GM12864 (cell line): ENCODE measurements around the gene VWA3B.

Source experiments
- DNase-seq: peaks from one replicate; pipeline ENCODE4 v3.0.0-alpha.2; 2011; ENCODE audit warnings: low read depth
- H3K4me3 ChIP-seq: 2 replicates; pipeline ENCODE4 v1.5.1; 2011; ENCODE audit warnings: mild to moderate bottlenecking, low read depth, low read length, control low read depth
- CTCF ChIP-seq: IDR thresholded peaks from 2 replicates; pipeline ENCODE4 v1.5.1; 2011; ENCODE audit warnings: low read depth, mild to moderate bottlenecking, moderate library complexity, low read length, control low read depth, inconsistent platforms; ENCODE audit errors: missing control alignments

The VWA3B gene

DNA sequence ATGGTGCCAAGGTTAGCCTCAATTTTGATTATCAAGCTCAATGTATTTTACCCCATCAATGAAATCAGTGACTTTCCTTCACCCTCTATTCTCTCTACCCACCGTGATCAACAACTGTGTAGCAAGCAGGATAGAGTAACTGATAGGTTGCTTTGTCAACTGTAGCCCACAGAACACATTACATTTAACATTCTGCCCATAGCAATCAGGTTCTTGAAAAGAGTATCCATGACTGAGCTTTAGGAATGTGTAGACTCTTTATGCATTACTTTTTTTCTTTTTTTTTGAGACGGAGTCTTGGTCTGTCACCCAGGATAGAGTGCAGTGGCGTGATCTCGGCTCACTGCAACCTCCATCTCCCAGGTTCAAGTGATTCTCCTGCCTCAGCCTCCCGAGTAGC, 19.8 kb upstream of the VWA3B start:
- H3K4me3 ChIP-seq, result no peak overlapping the region
- DNase-seq, result no peak
- no peak for TF ChIP-seq CTCF

- TF ChIP-seq CTCF, result no peak
- no peak for DNase-seq
- H3K4me3 ChIP-seq, result no peak overlapping the region
Observed at GRCh38 chr2:98070081-98070480, 16.9 kb upstream of the VWA3B start.

- no peak for TF ChIP-seq CTCF
- H3K4me3 ChIP-seq, result no peak overlapping the region
- no peak for DNase-seq
Observed at GRCh38 chr2:98072442-98072841, 14.5 kb upstream of the VWA3B start.

DNA sequence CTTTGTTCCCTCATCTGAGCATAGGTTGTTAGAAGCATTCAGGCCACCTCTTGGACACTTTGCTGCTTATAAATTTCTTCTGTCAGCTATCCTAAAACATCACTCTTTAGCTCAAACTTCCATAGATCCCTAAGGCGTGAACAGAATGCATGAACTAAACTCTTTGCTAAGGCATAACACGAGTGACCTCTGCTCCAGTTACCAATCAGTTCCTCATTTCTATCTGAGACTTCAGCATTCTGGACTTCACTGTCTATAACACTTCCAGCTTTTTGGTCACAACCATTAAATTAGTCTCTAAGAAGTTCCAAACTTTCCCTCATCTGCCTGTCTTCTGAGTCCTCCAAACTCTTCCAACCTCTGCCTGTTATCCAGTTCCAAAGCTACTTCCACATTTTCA, 8.3 kb upstream of the VWA3B start:
- no peak overlapping the region for H3K4me3 ChIP-seq
- no peak for DNase-seq
- no peak for TF ChIP-seq CTCF

- DNase-seq, result no peak
- no peak for TF ChIP-seq CTCF
- H3K4me3 ChIP-seq, result no peak overlapping the region
Observed at GRCh38 chr2:98084151-98084868, 2.7 kb upstream of the VWA3B start.

DNA sequence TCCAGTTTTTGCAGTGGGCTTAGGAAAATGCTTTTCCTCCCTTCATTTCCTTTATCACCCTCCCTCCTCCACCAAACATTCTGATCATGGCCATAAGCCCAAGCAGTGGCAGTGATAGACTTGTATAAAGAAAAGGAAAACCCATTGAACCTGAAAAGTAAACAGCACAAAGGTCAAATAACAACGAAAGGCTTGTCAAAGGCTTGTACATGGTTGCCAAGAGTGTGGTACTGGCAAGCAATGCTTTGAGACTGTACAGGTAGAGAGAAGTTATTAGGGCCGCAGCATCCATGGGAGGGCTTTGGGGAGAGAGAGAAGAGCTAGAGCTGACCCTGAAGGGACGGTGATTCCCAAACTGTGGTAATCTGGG, 2.1 kb upstream of the VWA3B start:
- no peak overlapping the region for H3K4me3 ChIP-seq
- no peak for DNase-seq
- no peak for TF ChIP-seq CTCF

- no peak overlapping the region for H3K4me3 ChIP-seq
- TF ChIP-seq CTCF, result no peak
- DNase-seq, result no peak
Observed at GRCh38 chr2:98085649-98086048, 1.3 kb upstream of the VWA3B start.
